B cell (primary cell): ENCODE results near the gene SHC3.

Experiments used
- EZH2 ChIP-seq: IDR thresholded peaks from 2 replicates; pipeline ENCODE4 v1.6.1; 2012; ENCODE audit warnings: borderline replicate concordance, low read depth, mild to moderate bottlenecking, moderate library complexity, low read length; ENCODE audit not compliant: insufficient read depth, poor library complexity, severe bottlenecking
- TF ChIP-seq, protein P1 (sequence below): fragments of 200-600 bp; IDR thresholded peaks from one replicate; pipeline ENCODE4 v1.8.0; 2022; ENCODE audit warnings: antibody characterized with exemption, mild to moderate bottlenecking

DNA sequence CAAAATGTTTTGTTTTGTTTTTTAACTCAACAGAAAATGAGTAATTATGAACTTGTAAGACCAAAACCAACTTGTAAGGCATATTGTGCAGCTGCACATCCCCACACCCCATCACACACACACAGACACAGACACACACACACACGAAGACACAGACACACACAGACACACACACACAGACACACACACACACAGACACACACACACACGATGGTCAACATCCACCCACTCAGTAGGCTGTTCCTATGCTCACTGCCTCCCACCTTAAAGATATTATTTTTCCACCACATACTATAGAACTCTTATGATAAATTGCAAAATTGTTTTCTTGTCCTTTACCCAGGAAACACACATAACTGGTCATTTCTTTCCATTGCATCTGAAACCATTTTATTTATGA, 6.2 kb downstream of the SHC3 start:
- TF ChIP-seq, protein P1, sequence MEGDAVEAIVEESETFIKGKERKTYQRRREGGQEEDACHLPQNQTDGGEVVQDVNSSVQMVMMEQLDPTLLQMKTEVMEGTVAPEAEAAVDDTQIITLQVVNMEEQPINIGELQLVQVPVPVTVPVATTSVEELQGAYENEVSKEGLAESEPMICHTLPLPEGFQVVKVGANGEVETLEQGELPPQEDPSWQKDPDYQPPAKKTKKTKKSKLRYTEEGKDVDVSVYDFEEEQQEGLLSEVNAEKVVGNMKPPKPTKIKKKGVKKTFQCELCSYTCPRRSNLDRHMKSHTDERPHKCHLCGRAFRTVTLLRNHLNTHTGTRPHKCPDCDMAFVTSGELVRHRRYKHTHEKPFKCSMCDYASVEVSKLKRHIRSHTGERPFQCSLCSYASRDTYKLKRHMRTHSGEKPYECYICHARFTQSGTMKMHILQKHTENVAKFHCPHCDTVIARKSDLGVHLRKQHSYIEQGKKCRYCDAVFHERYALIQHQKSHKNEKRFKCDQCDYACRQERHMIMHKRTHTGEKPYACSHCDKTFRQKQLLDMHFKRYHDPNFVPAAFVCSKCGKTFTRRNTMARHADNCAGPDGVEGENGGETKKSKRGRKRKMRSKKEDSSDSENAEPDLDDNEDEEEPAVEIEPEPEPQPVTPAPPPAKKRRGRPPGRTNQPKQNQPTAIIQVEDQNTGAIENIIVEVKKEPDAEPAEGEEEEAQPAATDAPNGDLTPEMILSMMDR: no peak
- TF ChIP-seq EZH2: no peak
